Suprapubic skin (tissue), 4 donors: Measurements from ENCODE around the gene ERBB4. TPM values are rescaled to one million over a fixed set of nuclear protein-coding genes. Genes with fewer than 3 reads are reported as not detected.

Source experiments
- DNase-seq, 2 donors: peaks; one replicate each; pipeline ENCODE4 v3.0.0-alpha.2; 2019; ENCODE audit warnings: low spot score in 2 of 2
- H3K27ac ChIP-seq: fragments of 200-600 bp; sonication (generic); one replicate; pipeline ENCODE4 v1.5.1; 2019
- H3K27me3 ChIP-seq: fragments of 200-600 bp; sonication (generic); one replicate; pipeline ENCODE4 v1.5.1; 2019
- H3K36me3 ChIP-seq: fragments of 200-600 bp; sonication (generic); one replicate; pipeline ENCODE4 v1.5.1; 2019
- H3K4me1 ChIP-seq: fragments of 200-600 bp; sonication (generic); one replicate; pipeline ENCODE4 v1.5.1; 2019
- H3K4me3 ChIP-seq: fragments of 200-600 bp; sonication (generic); one replicate; pipeline ENCODE4 v1.5.1; 2019; ENCODE audit warnings: mild to moderate bottlenecking
- H3K9me3 ChIP-seq: fragments of 200-600 bp; sonication (generic); one replicate; pipeline ENCODE4 v1.5.1; 2019
- CTCF ChIP-seq, 2 donors: fragments of 200-600 bp in 1 of 2; fragments of 450-650 bp in 1 of 2; sonication (generic) in 1 of 2; IDR thresholded peaks; one replicate each; pipeline ENCODE4 v1.5.1; 2016 to 2019; ENCODE audit warnings: antibody characterized with exemption in 2 of 2, mild to moderate bottlenecking in 1 of 2, moderate library complexity in 1 of 2
- EP300 ChIP-seq: sonication (generic); formaldehyde crosslinking; IDR thresholded peaks from one replicate; pipeline ENCODE4 v1.6.1; 2017; ENCODE audit warnings: antibody characterized with exemption
- POLR2A ChIP-seq, 2 donors: fragments of 450-650 bp; IDR thresholded peaks; one replicate each; pipeline ENCODE4 v1.6.1; 2017; ENCODE audit warnings: antibody characterized with exemption in 2 of 2, mild to moderate bottlenecking in 2 of 2, moderate library complexity in 2 of 2
- POLR2AphosphoS5 ChIP-seq, 3 donors: sonication (generic); formaldehyde crosslinking; IDR thresholded peaks; one replicate each; pipeline ENCODE4 v1.6.1; 2017; ENCODE audit warnings: antibody characterized with exemption in 3 of 3
- WGBS: methylation state at CpG from one replicate; pipeline ENCODE4 v1.1.5; 2018; 5-methylcytosine and 5-hydroxymethylcytosine counted together
- total RNA-seq, 4 donors: library from RNA; depleted of rRNA; stranded (reverse); fragments of >200 nt; gene quantifications; one replicate each; pipeline ENCODE4 v1.1.0, GENCODE V29; 2016

The ERBB4 gene
- total RNA-seq, 4 donors from 2014 or later: 0.95 to 6.4 (median 1.5) TPM

- Histone ChIP-seq H3K27ac (no peak overlapping the region), H3K4me1 (no peaks in the 10 kb centered on the region), H3K4me3 (no peak overlapping the region), H3K36me3 (no peaks in the 10 kb centered on the region), H3K9me3 (no peaks in the 10 kb centered on the region), H3K27me3 (no peaks in the 10 kb centered on the region)
- DNase-seq: no peak
- TF ChIP-seq EP300 (no peak), POLR2AphosphoS5 (IDR thresholded peaks at IDR 0.05) (no peak), CTCF (IDR thresholded peaks at IDR 0.05) (no peak), POLR2A (IDR thresholded peaks at IDR 0.05) (no peak)
- WGBS: 74% methylated on average over 1 of the region's 1 CpG
Measured at GRCh38 chr2:212141499-212141898, 397.1 kb downstream of the ERBB4 start.

GRCh38 chr2:212136216-212136795, 402.3 kb downstream of the ERBB4 start:
- Histone ChIP-seq H3K9me3 (no peaks in the 10 kb centered on the region), H3K27ac (no peak overlapping the region)
- no peak for TF ChIP-seq POLR2AphosphoS5 (IDR thresholded peaks at IDR 0.05)
- no peak for TF ChIP-seq EP300
- no peak for TF ChIP-seq CTCF (IDR thresholded peaks at IDR 0.05)
- no peak for TF ChIP-seq POLR2A (IDR thresholded peaks at IDR 0.05)

GRCh38 chr2:212135739-212136138, 402.9 kb downstream of the ERBB4 start:
- no peaks in the 10 kb centered on the region for H3K4me1 ChIP-seq
- H3K9me3 ChIP-seq: no peaks in the 10 kb centered on the region
- H3K4me3 ChIP-seq: no peak overlapping the region
- no peak overlapping the region for H3K27ac ChIP-seq
- no peaks in the 10 kb centered on the region for H3K27me3 ChIP-seq
- WGBS: 61% methylated on average over 2 of the region's 2 CpGs
- H3K36me3 ChIP-seq: no peaks in the 10 kb centered on the region
- DNase-seq: no peak
- TF ChIP-seq POLR2A (IDR thresholded peaks at IDR 0.05): no peak
- TF ChIP-seq CTCF (IDR thresholded peaks at IDR 0.05): no peak
- TF ChIP-seq POLR2AphosphoS5 (IDR thresholded peaks at IDR 0.05): no peak
- no peak for TF ChIP-seq EP300

More at GRCh38 chr2:212136216-212136795, 402.3 kb downstream of the ERBB4 start:
- no peak for DNase-seq
- H3K4me3 ChIP-seq: no peak overlapping the region
- 47% methylated on average over 2 of the region's 2 CpGs for WGBS
- H3K27me3 ChIP-seq: no peaks in the 10 kb centered on the region
- H3K36me3 ChIP-seq: no peaks in the 10 kb centered on the region
- H3K4me1 ChIP-seq: no peaks in the 10 kb centered on the region

GRCh38 chr2:212133337-212133736, 405.3 kb downstream of the ERBB4 start:
- H3K36me3 ChIP-seq: no peaks in the 10 kb centered on the region
- no peaks in the 10 kb centered on the region for H3K4me1 ChIP-seq
- H3K9me3 ChIP-seq: no peaks in the 10 kb centered on the region
- H3K4me3 ChIP-seq: no peak overlapping the region
- no peak for DNase-seq
- 83% methylated on average over 2 of the region's 2 CpGs for WGBS
- H3K27ac ChIP-seq: no peak overlapping the region
- no peaks in the 10 kb centered on the region for H3K27me3 ChIP-seq
- TF ChIP-seq POLR2AphosphoS5 (IDR thresholded peaks at IDR 0.05) (no peak), EP300 (no peak), CTCF (IDR thresholded peaks at IDR 0.05) (no peak), POLR2A (IDR thresholded peaks at IDR 0.05) (no peak)

GRCh38 chr2:212124598-212124997, 414.0 kb downstream of the ERBB4 start:
- H3K27ac ChIP-seq: no peak overlapping the region
- TF ChIP-seq POLR2AphosphoS5 (IDR thresholded peaks at IDR 0.05) (no peak), CTCF (IDR thresholded peaks at IDR 0.05) (no peak), POLR2A (IDR thresholded peaks at IDR 0.05) (no peak), EP300 (no peak)
- no peaks in the 10 kb centered on the region for H3K4me1 ChIP-seq
- H3K4me3 ChIP-seq: no peak overlapping the region
- no peak for DNase-seq
- WGBS: 54% methylated on average over 10 of the region's 10 CpGs
- H3K36me3 ChIP-seq: no peaks in the 10 kb centered on the region
- H3K27me3 ChIP-seq: no peaks in the 10 kb centered on the region
- no peaks in the 10 kb centered on the region for H3K9me3 ChIP-seq
